SU-DHL-6 (cell line): Measurements from ENCODE around the gene TXLNG.

Source experiments
- H2AFZ ChIP-seq: fragments of 200-600 bp; sonication (generic); 2 replicates; pipeline ENCODE4 v1.6.1; 2014; ENCODE audit warnings: low read depth, mild to moderate bottlenecking, moderate library complexity, mixed read lengths, antibody characterized with exemption, low read length; ENCODE audit not compliant: severe bottlenecking
- H3F3A ChIP-seq: fragments of 200-600 bp; shearing (Covaris generic); 2 replicates; pipeline ENCODE4 v1.6.0; 2016; ENCODE audit warnings: antibody characterized with exemption, mild to moderate bottlenecking; ENCODE audit not compliant: insufficient read depth
- H3K27ac ChIP-seq: fragments of 200-600 bp; sonication (generic); 2 replicates; pipeline ENCODE4 v1.5.1; 2016; ENCODE audit warnings: low read depth, mild to moderate bottlenecking, low read length, moderate library complexity, mixed read lengths
- H3K27me3 ChIP-seq: fragments of 200-600 bp; sonication (generic), shearing (Covaris generic); 2 replicates; pipeline ENCODE4 v1.6.0; 2014; ENCODE audit warnings: mild to moderate bottlenecking, low read length
- H3K36me3 ChIP-seq: fragments of 200-600 bp; sonication (generic); 2 replicates; pipeline ENCODE4 v1.6.1; 2014; ENCODE audit warnings: mild to moderate bottlenecking, low read length, mixed read lengths
- H3K4me2 ChIP-seq: fragments of 300-600, 200-600 bp; shearing (Covaris generic), sonication (generic); 2 replicates; pipeline ENCODE4 v1.6.0; 2014; ENCODE audit warnings: low read length, low read depth, mild to moderate bottlenecking; ENCODE audit not compliant: poor library complexity, severe bottlenecking
- H3K4me3 ChIP-seq: fragments of 200-600 bp; sonication (generic); 2 replicates; pipeline ENCODE4 v1.5.1; 2014; ENCODE audit warnings: antibody characterized with exemption, low read length, mild to moderate bottlenecking, mixed read lengths; ENCODE audit not compliant: insufficient read depth, poor library complexity, severe bottlenecking
- H3K79me2 ChIP-seq: fragments of 200-600 bp; sonication (generic); 2 replicates; pipeline ENCODE4 v1.6.1; 2014; ENCODE audit warnings: mild to moderate bottlenecking, low read length, moderate library complexity; ENCODE audit not compliant: insufficient read depth
- H3K9ac ChIP-seq: fragments of 200-600 bp; sonication (generic); 2 replicates; pipeline ENCODE4 v1.7.0; 2014; ENCODE audit warnings: mild to moderate bottlenecking, low read length
- H3K9me2 ChIP-seq: fragments of 200-600 bp; sonication (generic); replicated peaks from 2 replicates; pipeline ENCODE4 v1.6.1; 2014; ENCODE audit warnings: low read length; ENCODE audit not compliant: insufficient read depth
- H3K9me3 ChIP-seq: fragments of 200-600 bp; sonication (generic); 2 replicates; pipeline ENCODE4 v1.6.1; 2014; ENCODE audit warnings: low read length, mixed read lengths; ENCODE audit not compliant: insufficient read depth
- H4K20me1 ChIP-seq: fragments of 200-600 bp; sonication (generic); 2 replicates; pipeline ENCODE4 v1.6.1; 2014; ENCODE audit warnings: low read depth, mild to moderate bottlenecking, antibody characterized with exemption, low read length, moderate library complexity, mixed read lengths
- EZH2phosphoT487 ChIP-seq: fragments of 200-600 bp; sonication (generic), shearing (Covaris generic); conservative IDR thresholded peaks from 2 replicates; pipeline ENCODE4 v1.6.1; 2018; ENCODE audit warnings: mild to moderate bottlenecking, antibody characterized with exemption, low read length, moderate library complexity, mixed read lengths
- TF ChIP-seq, protein P1 (sequence below): fragments of 200-600 bp; sonication (generic); IDR thresholded peaks from one replicate; pipeline ENCODE4 v1.5.1; 2017; ENCODE audit warnings: antibody characterized with exemption, mild to moderate bottlenecking, low read length, moderate library complexity; ENCODE audit not compliant: insufficient read depth, poor library complexity, severe bottlenecking

Gene TXLNG

GRCh38 chrX:16826207-16826606, 39.9 kb downstream of the TXLNG start:
- Histone ChIP-seq H3K27ac (no peak overlapping the region), H2AFZ (no peak overlapping the region), H3K4me3 (no peak overlapping the region), H3K36me3 (no peaks in the 10 kb centered on the region), H3K9ac (no peak overlapping the region), H4K20me1 (no peaks in the 10 kb centered on the region), H3K9me2 (no peaks in the 10 kb centered on the region), H3K79me2 (no peaks in the 10 kb centered on the region), H3K27me3 (no peaks in the 10 kb centered on the region), H3K9me3 (no peaks in the 10 kb centered on the region), H3K4me2 (no peak overlapping the region), H3F3A (0 out of 2 replicates have a peak, but pooled peaks cover 4% of the 10 kb centered on the region)
- TF ChIP-seq EZH2phosphoT487: no peak
- TF ChIP-seq, protein P1, sequence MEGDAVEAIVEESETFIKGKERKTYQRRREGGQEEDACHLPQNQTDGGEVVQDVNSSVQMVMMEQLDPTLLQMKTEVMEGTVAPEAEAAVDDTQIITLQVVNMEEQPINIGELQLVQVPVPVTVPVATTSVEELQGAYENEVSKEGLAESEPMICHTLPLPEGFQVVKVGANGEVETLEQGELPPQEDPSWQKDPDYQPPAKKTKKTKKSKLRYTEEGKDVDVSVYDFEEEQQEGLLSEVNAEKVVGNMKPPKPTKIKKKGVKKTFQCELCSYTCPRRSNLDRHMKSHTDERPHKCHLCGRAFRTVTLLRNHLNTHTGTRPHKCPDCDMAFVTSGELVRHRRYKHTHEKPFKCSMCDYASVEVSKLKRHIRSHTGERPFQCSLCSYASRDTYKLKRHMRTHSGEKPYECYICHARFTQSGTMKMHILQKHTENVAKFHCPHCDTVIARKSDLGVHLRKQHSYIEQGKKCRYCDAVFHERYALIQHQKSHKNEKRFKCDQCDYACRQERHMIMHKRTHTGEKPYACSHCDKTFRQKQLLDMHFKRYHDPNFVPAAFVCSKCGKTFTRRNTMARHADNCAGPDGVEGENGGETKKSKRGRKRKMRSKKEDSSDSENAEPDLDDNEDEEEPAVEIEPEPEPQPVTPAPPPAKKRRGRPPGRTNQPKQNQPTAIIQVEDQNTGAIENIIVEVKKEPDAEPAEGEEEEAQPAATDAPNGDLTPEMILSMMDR: no peak

DNA sequence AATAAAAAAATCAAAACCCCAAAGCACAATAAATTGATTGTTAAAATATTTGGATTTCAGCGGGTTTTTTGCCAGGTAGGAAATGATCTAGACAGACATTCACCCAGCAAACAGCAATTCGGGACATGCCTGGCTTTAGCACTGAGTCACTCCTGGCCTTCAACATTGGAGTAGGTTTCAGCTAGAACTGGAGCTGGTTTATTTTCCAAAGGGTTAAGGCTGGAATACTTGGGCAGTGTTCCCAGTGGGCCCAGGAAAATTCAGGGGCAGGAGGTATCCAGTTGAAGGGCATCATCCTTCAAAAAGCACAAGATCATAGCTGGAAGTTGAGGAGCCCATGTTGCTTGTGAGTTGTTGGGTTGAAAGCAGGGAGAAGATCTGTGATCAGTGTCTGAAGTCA, 41.0 kb downstream of the TXLNG start:
- TF ChIP-seq, protein P1: no peak
- no peak for TF ChIP-seq EZH2phosphoT487

DNA sequence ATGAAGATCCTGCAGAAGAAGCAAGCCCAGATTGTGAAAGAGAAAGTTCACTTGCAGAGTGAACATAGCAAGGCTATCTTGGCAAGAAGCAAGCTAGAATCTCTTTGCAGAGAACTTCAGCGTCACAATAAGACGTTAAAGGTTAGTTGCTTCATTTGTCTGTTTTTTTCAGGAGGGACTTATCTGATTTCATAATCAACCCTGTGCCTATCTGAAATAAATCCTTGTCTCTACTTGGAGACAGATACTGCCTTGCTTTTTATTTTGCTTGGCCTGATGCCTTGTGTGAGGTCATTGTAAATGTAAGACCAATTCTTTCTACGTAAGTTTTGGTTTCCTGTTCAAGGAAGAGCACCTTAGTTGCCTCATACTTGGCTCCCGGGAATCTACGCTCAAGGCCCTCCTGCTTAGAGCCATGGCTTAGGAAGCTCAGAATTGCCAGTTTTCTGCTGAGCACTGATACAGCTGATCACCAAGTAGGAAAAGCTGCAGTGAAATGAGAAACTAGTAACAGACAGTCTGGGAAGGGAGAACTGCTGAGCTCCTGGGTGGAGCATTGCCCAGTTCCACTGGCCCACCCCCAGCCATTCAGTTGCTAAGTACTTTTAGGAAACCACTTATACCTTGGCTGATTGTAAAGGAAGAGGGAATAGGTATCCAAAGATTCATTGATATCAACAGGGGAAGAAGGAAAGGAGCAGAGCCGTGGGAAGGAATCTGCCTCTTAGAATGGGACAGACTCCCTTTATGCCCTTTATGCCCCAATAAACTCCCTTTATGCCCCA, 42.0 kb downstream of the TXLNG start:
- no peaks in the 10 kb centered on the region for H3K27me3 ChIP-seq
- TF ChIP-seq, protein P1: no peak
- no peak for TF ChIP-seq EZH2phosphoT487
- no peaks in the 10 kb centered on the region for H3K79me2 ChIP-seq
- no peak overlapping the region for H2AFZ ChIP-seq
- H3F3A ChIP-seq: 0 out of 2 replicates have a peak, but pooled peaks cover 4% of the 10 kb centered on the region
- no peaks in the 10 kb centered on the region for H3K9me2 ChIP-seq
- no peak overlapping the region for H3K4me3 ChIP-seq
- no peak overlapping the region for H3K9ac ChIP-seq
- H3K4me2 ChIP-seq: no peak overlapping the region
- H4K20me1 ChIP-seq: no peaks in the 10 kb centered on the region
- H3K27ac ChIP-seq: no peak overlapping the region
- H3K9me3 ChIP-seq: no peaks in the 10 kb centered on the region
- 0 out of 2 replicates have a peak, but pooled peaks cover 5% of the 10 kb centered on the region for H3K36me3 ChIP-seq

More for the DNA sequence above, 41.0 kb downstream of the TXLNG start:
- no peak overlapping the region for H2AFZ ChIP-seq
- no peak overlapping the region for H3K9ac ChIP-seq
- no peak overlapping the region for H3K27ac ChIP-seq
- no peak overlapping the region for H3K4me2 ChIP-seq
- H3K9me3 ChIP-seq: no peaks in the 10 kb centered on the region
- H3K4me3 ChIP-seq: no peak overlapping the region
- no peaks in the 10 kb centered on the region for H3K79me2 ChIP-seq
- 0 out of 2 replicates have a peak, but pooled peaks cover 3% of the 10 kb centered on the region for H3K36me3 ChIP-seq
- no peaks in the 10 kb centered on the region for H4K20me1 ChIP-seq
- no peaks in the 10 kb centered on the region for H3K27me3 ChIP-seq
- 0 out of 2 replicates have a peak, but pooled peaks cover 4% of the 10 kb centered on the region for H3F3A ChIP-seq
- H3K9me2 ChIP-seq: no peaks in the 10 kb centered on the region
